ENCODE results near the gene ACTG2.
"Not testable (repeated sequence)": the region's sequence is repeated elsewhere in the genome, so short reads cannot be mapped to it uniquely, and the experiment has no call there.

ACTG2 gene

GRCh38 chr2:73892631-73893329 lies at the start of gene ACTG2:
TSS of gene ACTG2 (plus strand) at chr2:73893008. CDS start at chr2:73901312, 8,304 bp downstream.
- DNase-seq = no peak

- DNase-seq = no peak
Observed at GRCh38 chr2:73844087-73844486, 48.7 kb upstream of the ACTG2 start.

GRCh38 chr2:73850009-73850408 lies 42.8 kb upstream of the ACTG2 start:
- DNase-seq = no peak

- no peak for DNase-seq
Observed at GRCh38 chr2:73851274-73851673, 41.5 kb upstream of the ACTG2 start.

GRCh38 chr2:73852020-73852419 lies 40.8 kb upstream of the ACTG2 start:
- DNase-seq = no peak

GRCh38 chr2:73855526-73855925 lies 37.3 kb upstream of the ACTG2 start:
- no peak for DNase-seq

- no peak for DNase-seq
Observed at GRCh38 chr2:73856214-73856613, 36.6 kb upstream of the ACTG2 start.

GRCh38 chr2:73859721-73860586 lies 32.9 kb upstream of the ACTG2 start:
- no peak for DNase-seq

GRCh38 chr2:73862987-73863386 lies 29.8 kb upstream of the ACTG2 start:
- no peak for DNase-seq

- no peak for DNase-seq
Observed at GRCh38 chr2:73868204-73868978, 24.4 kb upstream of the ACTG2 start.

GRCh38 chr2:73870084-73870483 lies 22.7 kb upstream of the ACTG2 start:
- DNase-seq = no peak

GRCh38 chr2:73877071-73877802 lies 15.6 kb upstream of the ACTG2 start:
- DNase-seq = no peak

GRCh38 chr2:73877984-73878383 lies 14.8 kb upstream of the ACTG2 start:
- DNase-seq = not testable (repeated sequence)

- DNase-seq = no peak
Observed at GRCh38 chr2:73885406-73885805, 7.4 kb upstream of the ACTG2 start.

GRCh38 chr2:73886357-73886756 lies 6.5 kb upstream of the ACTG2 start:
- no peak for DNase-seq

- not testable (repeated sequence) for DNase-seq
Observed at GRCh38 chr2:73887596-73888353, 5.0 kb upstream of the ACTG2 start.

- DNase-seq = no peak
Observed at GRCh38 chr2:73888388-73888787, 4.4 kb upstream of the ACTG2 start.

- no peak for DNase-seq
Observed at GRCh38 chr2:73889206-73889605, 3.6 kb upstream of the ACTG2 start.

GRCh38 chr2:73890301-73891092 lies 2.3 kb upstream of the ACTG2 start:
- no peak for DNase-seq

GRCh38 chr2:73891276-73891901 lies 1.4 kb upstream of the ACTG2 start:
- no peak for DNase-seq
